GM19452 (cell line): ENCODE measurements around the gene MIOX.
A peak's percentile ranks its signal among the peaks of the same experiment; 100 is the strongest.
"Not testable (repeated sequence)": the region's sequence is repeated elsewhere in the genome, so short reads cannot be mapped to it uniquely, and the experiment has no call there.

Experiments
- ATAC-seq: cut with Tn5 transposase; IDR thresholded peaks from one replicate; pipeline ENCODE4 v1.9.1; 2021; ENCODE audit not compliant: unreplicated experiment

MIOX gene

GRCh38 chr22:50513175-50513574 is 26.5 kb downstream of the MIOX start:
- no peak for ATAC-seq

- no peak for ATAC-seq
Measured at GRCh38 chr22:50516068-50516467, 29.4 kb downstream of the MIOX start.

- no peak for ATAC-seq
Measured at GRCh38 chr22:50516891-50517290, 30.2 kb downstream of the MIOX start.

GRCh38 chr22:50517495-50518260 is 31.0 kb downstream of the MIOX start:
- no peak for ATAC-seq

- no peak for ATAC-seq
Measured at GRCh38 chr22:50518606-50519005, 31.9 kb downstream of the MIOX start.

GRCh38 chr22:50519151-50519550 is 32.5 kb downstream of the MIOX start:
- ATAC-seq: no peak

GRCh38 chr22:50520184-50520583 is 33.5 kb downstream of the MIOX start:
- ATAC-seq: not testable (repeated sequence)

- no peak for ATAC-seq
Measured at GRCh38 chr22:50520826-50521453, 34.3 kb downstream of the MIOX start.

- ATAC-seq: no peak
Measured at GRCh38 chr22:50521710-50522109, 35.1 kb downstream of the MIOX start.

GRCh38 chr22:50522208-50522805 is 35.6 kb downstream of the MIOX start:
- ATAC-seq: no peak

- no peak for ATAC-seq
Measured at GRCh38 chr22:50522806-50523438, 36.3 kb downstream of the MIOX start.

GRCh38 chr22:50523458-50523805 is 36.8 kb downstream of the MIOX start:
- ATAC-seq: no peak

- ATAC-seq: no peak
Measured at GRCh38 chr22:50523806-50524675, 37.4 kb downstream of the MIOX start.

- no peak for ATAC-seq
Measured at GRCh38 chr22:50524676-50525103, 38.0 kb downstream of the MIOX start.

- peak; percentile 42 for ATAC-seq
Measured at GRCh38 chr22:50525104-50525857, 38.6 kb downstream of the MIOX start, which contains the start of gene SCO2. Gene SCO2 (minus strand): TSS chr22:50525598. CDS start chr22:50524411, 1,187 bp downstream.

- ATAC-seq: no peak
Measured at GRCh38 chr22:50525858-50526107, 39.1 kb downstream of the MIOX start.

- peak; percentile 21 for ATAC-seq
Measured at GRCh38 chr22:50526108-50526833, 39.6 kb downstream of the MIOX start.

GRCh38 chr22:50526834-50527801 is 40.5 kb downstream of the MIOX start:
- ATAC-seq: no peak
